HEK293 (cell line): ENCODE results near the gene ARFRP1.

Experiments
- MZF1 ChIP-seq: fragments of 450-650 bp; formaldehyde crosslinking; IDR thresholded peaks from 2 replicates; pipeline ENCODE4 v1.5.1; 2017; ENCODE audit warnings: missing biosample characterization, missing genetic modification characterization, borderline replicate concordance
- PRDM1 ChIP-seq: fragments of 450-650 bp; formaldehyde crosslinking; IDR thresholded peaks from 2 replicates; pipeline ENCODE4; 2016; ENCODE audit warnings: missing biosample characterization, missing genetic modification characterization
- ZNF830 ChIP-seq: fragments of 450-650 bp; IDR thresholded peaks from 2 replicates; pipeline ENCODE4 v1.5.0; 2018; ENCODE audit warnings: missing biosample characterization, missing genetic modification characterization, low read depth, mild to moderate bottlenecking, moderate library complexity
- TF ChIP-seq, protein P1 (sequence below): fragments of 450-650 bp; formaldehyde crosslinking; IDR thresholded peaks from 2 replicates; pipeline ENCODE4 v1.5.1; 2016; ENCODE audit warnings: missing biosample characterization, missing genetic modification characterization

DNA sequence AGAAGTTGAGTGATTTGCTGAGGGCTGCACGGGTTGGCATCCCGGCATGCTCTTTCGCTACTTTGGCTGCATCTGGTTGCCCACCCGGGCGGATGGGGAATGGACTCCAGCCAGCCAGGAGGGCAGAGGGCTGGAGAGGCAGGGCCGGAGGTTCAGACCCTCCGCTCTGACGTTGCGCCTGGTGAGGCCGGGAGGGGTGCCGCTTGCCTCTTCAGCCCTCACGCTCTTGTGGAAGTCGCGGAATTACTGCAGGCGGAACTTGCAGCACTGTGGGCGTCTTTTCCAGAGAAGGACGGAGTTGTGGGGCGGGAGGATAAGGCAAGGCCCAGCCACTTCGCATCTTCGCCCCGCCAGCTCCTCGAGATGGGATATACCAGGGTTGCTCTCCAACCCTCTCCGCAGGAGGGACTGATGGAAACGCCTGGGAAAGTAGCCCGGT, 49.0 kb downstream of the ARFRP1 start:
- TF ChIP-seq, protein P1, sequence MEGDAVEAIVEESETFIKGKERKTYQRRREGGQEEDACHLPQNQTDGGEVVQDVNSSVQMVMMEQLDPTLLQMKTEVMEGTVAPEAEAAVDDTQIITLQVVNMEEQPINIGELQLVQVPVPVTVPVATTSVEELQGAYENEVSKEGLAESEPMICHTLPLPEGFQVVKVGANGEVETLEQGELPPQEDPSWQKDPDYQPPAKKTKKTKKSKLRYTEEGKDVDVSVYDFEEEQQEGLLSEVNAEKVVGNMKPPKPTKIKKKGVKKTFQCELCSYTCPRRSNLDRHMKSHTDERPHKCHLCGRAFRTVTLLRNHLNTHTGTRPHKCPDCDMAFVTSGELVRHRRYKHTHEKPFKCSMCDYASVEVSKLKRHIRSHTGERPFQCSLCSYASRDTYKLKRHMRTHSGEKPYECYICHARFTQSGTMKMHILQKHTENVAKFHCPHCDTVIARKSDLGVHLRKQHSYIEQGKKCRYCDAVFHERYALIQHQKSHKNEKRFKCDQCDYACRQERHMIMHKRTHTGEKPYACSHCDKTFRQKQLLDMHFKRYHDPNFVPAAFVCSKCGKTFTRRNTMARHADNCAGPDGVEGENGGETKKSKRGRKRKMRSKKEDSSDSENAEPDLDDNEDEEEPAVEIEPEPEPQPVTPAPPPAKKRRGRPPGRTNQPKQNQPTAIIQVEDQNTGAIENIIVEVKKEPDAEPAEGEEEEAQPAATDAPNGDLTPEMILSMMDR (tag by site-specific recombination) = 0 out of 2 replicates have a peak, but pooled peaks have one; percentile 18
- TF ChIP-seq PRDM1 (tag by site-specific recombination) (no peak), ZNF830 (no peak), MZF1 (tag by site-specific recombination) (no peak)
